Loucy (cell line): Measurements from ENCODE around the gene KRTAP10-12.

ENCODE experiments used
- EZH2phosphoT487 ChIP-seq: fragments of 200-600 bp; IDR thresholded peaks from 2 replicates; pipeline ENCODE4 v1.6.1; 2018; ENCODE audit warnings: antibody characterized with exemption, mild to moderate bottlenecking, moderate library complexity, borderline replicate concordance
- TF ChIP-seq, protein P1 (sequence below): fragments of 200-600 bp; sonication (generic); conservative IDR thresholded peaks from 2 replicates; pipeline ENCODE4 v1.5.1; 2014; ENCODE audit warnings: mild to moderate bottlenecking, antibody characterized with exemption, low read length

DNA sequence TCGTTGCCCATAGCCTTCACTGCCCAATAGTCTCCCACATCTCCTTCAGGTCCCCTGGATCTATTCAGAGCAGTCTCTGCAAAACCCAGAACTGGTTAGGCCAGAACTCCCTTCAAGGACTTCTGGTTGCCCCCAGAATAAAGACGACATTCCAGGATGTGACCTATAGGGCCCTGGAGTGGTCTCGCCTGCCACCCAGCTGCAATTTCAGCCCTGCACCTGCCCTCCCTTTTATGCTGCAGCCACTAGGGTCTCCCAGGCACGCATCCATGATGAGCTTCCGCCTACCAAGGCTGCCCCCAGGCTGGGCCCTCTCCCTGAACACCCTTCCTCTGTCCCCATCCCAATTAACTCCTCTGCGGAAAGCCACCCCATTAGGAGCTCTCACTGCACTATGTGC is 21.6 kb downstream of the KRTAP10-12 start:
- TF ChIP-seq, protein P1, sequence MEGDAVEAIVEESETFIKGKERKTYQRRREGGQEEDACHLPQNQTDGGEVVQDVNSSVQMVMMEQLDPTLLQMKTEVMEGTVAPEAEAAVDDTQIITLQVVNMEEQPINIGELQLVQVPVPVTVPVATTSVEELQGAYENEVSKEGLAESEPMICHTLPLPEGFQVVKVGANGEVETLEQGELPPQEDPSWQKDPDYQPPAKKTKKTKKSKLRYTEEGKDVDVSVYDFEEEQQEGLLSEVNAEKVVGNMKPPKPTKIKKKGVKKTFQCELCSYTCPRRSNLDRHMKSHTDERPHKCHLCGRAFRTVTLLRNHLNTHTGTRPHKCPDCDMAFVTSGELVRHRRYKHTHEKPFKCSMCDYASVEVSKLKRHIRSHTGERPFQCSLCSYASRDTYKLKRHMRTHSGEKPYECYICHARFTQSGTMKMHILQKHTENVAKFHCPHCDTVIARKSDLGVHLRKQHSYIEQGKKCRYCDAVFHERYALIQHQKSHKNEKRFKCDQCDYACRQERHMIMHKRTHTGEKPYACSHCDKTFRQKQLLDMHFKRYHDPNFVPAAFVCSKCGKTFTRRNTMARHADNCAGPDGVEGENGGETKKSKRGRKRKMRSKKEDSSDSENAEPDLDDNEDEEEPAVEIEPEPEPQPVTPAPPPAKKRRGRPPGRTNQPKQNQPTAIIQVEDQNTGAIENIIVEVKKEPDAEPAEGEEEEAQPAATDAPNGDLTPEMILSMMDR: no peak
- TF ChIP-seq EZH2phosphoT487: no peak
